HG03378 (cell line): ENCODE data around the gene OCIAD2.
"Not testable (repeated sequence)": the region's sequence is repeated elsewhere in the genome, so short reads cannot be mapped to it uniquely, and the experiment has no call there.

ENCODE experiments used
- ATAC-seq: cut with Tn5 transposase; IDR thresholded peaks from one replicate; pipeline ENCODE4 v1.9.1; 2021; ENCODE audit warnings: mild to moderate bottlenecking, moderate library complexity; ENCODE audit not compliant: unreplicated experiment

Gene OCIAD2

GRCh38 chr4:48854982-48855381 lies 51.6 kb downstream of the OCIAD2 start:
- ATAC-seq: no peak

DNA sequence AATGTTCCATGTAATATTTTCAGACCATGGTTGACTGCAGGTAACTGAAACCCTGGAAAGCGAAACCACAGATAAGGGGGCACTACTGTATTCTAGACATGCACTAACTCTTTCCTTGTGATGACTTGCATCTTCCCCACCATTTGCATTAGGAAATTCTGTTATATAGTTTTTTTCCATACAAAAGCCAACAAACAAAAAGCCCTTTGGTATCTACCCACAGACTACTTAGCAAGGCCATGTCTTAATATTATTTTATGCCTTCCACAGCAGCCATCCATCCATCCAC lies 52.2 kb downstream of the OCIAD2 start:
- ATAC-seq: no peak

DNA sequence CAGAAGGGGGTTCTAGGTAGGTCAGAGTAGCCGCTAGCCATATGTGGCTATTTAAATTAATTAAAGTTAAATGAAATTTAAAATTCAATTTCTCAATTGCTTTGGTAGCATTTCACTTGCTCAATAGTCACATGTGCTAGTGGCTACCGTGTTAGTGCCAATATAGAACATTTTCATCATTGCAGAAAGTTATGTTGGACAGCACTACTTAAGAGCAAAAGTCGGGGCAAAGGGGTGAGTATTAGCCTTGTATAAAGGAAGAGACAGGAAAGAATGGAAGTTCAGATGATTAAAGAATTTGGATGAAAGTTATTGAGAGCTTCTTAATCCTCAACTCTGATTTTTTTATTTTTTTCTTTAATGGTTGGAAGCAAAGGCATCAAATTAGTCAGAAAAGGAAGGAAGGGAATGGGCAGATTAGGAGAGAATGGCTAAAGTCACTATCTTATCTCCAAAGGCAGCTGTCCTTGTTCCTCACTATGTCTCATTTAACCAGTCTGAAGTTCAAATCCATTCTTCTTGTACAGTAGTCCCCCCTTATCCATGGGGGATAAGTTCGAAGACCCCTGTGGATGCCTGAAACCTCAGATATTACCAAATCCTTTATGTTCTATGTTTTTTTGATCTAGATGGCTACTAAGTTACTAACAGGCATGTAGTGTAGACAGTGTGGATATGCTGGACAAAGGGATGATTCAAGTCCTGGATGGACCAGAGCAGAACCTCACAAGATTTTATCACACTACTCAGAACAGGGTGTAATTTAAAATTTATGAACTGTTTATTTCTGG lies 52.8 kb downstream of the OCIAD2 start:
- no peak for ATAC-seq

DNA sequence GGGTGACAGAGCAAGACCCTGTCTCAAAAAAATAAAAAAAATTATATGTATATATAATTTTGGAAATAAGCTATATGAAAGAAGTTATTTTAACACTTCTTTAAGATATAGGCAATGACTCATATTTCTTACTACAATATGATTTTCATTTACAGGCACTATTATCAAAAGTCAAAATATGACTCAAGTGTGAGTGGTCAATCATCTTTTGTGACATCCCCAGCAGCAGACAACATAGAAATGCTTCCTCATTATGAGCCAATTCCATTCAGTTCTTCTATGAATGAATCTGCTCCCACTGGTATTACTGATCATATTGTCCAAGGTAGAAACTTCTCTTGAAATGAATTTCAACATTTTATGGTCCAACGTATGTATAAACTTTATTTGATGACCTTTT lies 54.9 kb downstream of the OCIAD2 start:
- no peak for ATAC-seq

- ATAC-seq: not testable (repeated sequence)
Measured at GRCh38 chr4:48848799-48849198, 57.8 kb downstream of the OCIAD2 start.

DNA sequence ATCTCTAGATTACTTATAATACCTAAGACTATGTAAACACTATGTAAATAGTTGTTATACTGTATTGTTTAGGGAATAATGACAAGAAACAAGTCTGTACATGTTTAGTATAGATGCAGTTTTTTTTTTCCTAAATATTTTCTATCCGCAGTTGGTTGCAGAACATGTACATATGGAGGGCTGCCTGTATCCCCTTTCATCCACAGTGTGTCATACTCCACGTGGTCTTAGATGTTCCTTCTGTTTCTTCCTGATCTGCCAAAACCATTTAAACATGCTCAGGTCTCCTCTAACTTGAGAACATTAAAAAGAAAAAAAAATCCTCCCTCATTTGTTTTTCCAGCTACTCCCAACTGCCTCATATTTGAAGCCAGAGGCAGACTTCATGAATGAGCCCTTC lies 61.7 kb downstream of the OCIAD2 start:
- ATAC-seq: no peak

DNA sequence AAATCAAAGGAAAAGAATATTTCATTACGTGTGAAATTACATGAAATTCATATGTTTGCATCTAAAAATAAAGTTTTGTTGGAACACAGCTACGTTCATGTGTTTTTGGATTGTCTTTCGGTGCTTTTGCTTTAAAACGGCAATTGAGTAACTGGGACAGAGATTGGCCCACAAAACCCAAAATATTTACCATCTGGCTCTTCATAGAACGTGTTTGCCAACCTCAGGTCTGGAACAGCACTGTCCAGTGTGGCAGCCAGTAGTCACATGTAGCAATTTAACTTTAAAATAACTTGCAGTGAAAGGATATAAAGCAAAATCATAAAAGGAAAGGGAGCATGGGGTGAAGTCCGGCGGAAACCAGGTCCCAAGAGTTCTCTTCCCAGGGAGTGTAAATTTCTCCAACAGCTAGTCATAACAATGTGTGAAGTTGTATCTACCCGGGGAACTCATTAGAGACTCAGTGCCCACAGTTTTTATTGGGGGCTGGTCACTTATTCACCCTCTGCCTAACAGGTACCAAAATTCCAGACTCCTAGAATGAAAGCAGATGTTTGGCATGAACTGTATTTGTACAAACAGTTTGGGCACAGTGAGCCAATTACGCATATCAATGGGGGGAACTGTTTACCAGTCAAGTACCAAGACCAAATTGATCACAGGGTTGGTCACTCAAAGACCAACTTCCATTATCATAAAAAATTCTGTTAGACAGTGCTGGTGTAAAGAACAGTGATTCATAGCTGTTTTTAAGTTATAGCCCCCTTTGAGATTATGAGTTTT lies 65.3 kb downstream of the OCIAD2 start:
- no peak for ATAC-seq

GRCh38 chr4:48836658-48837057 lies 69.9 kb downstream of the OCIAD2 start:
- ATAC-seq: no peak
